ENCODE data around the gene PRR20E. TPM values are rescaled to one million over a fixed set of nuclear protein-coding genes. Genes with fewer than 3 reads are reported as not detected.
"Not testable (repeated sequence)": the region's sequence is repeated elsewhere in the genome, so short reads cannot be mapped to it uniquely, and the experiment has no call there.

The PRR20E gene
- not detected in 2 replicates for total RNA-seq

DNA sequence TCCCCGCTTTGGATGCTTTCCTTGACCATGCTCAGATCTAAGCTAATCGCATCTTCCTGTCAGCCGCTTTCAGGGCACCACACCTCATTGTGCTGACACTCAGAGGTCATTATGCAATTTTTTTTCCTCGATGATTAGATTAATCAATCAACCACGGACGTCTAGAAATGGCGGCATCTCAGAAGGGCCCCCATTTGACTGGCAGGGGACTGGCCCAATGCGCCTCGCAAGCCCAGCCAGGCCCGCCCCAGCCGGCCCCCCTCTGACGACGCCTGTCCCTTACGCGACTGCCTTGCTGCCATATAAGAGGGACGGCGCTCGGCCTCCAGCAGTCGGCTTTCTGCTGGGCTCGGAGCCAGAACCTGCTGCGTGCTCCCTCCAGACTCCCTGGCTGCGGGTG lies at the start of gene PRR20E:
Gene PRR20E (plus strand): TSS at position 301 of the 400 bp plus-strand sequence. CDS start 387 bp downstream, outside the sequence.
- not testable (repeated sequence) for DNase-seq (ENCODE audit: low read depth in 2 of 2)

DNA sequence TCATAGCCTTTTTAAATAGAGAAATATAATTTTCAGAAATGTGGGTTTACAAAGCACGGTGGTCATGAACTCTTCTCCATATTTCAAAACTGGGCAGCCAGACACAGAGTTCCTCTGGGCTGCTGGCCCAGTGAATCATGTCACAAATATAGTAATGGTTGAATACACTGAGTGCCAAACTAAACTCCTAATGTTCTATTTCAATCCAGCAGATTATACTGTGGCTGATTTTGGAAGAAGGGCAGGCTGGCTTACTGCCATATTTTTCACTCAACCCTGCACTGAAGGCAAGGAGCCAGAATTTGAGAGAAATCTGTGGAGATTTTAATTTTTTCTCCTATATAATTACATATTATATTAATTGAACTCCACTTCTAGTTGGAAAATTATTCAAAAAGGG lies 43.3 kb upstream of the PRR20E start:
- no peak for DNase-seq (ENCODE audit: low read depth in 2 of 2)

DNA sequence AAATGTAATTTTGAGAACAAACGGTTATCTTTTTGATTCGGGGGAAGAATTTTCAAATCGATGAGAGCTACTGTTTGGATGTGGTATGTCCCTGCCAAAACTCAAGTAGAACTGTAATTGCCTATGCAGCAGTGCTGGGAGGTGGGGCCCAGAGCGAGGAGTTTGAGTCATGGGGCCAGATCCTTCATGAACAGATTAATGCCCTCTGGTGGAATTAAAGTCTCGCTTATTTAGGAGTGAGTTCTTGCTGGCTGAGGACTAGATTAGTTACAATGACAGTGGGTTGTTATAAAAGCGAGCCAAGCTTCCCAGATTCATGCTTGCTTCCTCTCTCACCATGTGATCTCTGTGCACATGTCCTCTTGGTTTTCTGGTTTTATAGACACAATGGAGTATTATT lies 38.1 kb upstream of the PRR20E start:
- DNase-seq (ENCODE audit: low read depth in 2 of 2): no peak

DNA sequence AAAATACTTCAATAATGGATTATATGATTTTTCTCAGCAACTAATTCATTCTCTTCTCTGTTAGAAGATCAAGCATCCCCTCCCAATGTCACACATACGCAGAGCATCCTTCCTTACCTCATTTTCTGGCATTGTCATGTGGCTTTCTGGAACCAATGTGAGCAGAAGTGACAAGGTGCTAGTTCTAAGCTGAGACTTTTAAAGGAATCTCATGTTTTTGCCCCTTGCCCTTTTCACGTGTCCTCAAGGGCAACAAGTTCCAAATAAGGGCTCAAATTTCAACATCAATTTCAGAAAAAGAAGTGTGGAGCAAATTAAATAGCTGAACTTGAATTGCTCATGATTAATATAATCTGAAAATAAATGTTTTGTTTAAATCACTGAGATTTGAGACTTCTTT lies 30.9 kb upstream of the PRR20E start:
- no peak for DNase-seq (ENCODE audit: low read depth in 2 of 2)

DNA sequence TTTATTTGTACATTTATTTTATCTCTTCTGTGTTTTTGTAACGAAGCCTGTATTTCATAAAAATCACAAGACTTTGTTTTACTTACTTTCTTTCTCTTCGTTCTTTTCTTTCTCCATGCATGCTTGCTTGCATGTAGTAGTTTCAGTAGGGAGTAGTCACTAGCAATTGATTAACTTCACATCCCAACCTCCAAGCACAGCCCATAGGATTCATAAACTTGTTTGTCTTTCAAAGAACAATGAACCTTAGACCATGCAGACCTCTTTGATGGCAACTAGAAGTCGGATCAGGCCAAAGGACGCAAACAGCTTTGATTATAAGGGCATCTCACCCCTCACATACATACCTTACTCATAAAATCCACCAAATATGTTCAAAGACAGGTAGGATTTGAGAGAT lies 29.4 kb upstream of the PRR20E start:
- DNase-seq (ENCODE audit: low read depth in 2 of 2): no peak

DNA sequence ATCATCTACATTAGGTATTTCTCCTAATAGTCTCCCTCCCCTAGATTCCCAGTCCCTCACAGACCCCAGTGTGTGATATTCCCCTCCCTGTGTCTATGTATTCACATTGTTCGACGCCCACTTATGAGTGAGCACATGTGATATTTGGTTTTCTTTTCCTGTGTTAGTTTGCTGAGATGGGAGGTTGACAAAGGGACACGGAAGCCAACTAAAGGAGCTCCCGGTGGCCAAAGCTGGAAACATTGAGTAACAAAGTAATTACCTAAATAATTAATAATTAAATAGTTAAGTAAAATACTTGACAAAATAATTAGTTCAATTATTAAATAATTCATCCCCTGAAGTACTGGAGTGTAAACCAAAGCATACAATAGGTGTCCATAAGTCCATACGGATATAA lies 28.0 kb upstream of the PRR20E start:
- no peak for DNase-seq (ENCODE audit: low read depth in 2 of 2)

DNA sequence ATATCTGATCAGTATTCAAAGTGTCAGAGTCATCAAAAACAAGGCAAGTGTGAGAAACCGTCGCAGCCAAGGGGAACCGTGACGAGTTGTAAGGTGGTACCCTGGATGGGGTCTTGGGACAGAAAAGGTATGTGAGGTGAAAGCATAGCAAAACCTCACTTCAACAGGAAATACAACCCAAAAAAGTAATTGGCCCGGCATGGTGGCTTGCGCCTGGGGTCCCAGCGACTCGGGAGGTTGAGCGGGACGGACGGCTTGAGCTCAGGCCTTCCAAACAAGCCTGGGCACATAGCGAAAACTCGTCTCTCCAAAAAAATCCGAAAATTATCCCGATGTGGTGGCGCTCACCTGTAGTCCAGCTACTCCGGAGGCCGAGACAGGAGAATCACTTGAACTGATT lies 27.2 kb upstream of the PRR20E start:
- DNase-seq (ENCODE audit: low read depth in 2 of 2): not testable (repeated sequence)

DNA sequence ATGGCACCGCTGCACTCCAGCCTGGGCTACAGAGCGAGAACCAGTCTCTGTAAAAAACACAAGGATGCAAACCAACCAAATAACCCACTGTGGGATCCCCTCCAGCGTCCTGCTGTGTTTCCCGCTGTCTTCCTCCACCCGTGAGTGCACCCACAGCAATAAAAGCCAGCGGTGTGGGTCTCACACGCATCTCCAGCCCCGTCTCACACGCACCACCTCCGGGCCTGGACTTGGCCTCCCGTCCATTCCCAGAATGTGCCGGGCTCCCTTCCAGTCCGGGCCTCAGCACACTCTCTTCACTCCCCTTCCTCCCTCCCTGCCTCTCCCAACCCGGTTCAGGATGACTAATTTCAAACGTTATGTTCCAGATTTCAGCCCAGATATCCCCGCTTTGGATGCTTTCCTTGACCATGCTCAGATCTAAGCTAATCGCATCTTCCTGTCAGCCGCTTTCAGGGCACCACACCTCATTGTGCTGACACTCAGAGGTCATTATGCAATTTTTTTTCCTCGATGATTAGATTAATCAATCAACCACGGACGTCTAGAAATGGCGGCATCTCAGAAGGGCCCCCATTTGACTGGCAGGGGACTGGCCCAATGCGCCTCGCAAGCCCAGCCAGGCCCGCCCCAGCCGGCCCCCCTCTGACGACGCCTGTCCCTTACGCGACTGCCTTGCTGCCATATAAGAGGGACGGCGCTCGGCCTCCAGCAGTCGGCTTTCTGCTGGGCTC lies 26.6 kb upstream of the PRR20E start, which contains the start of gene PRR20A:
Gene PRR20A (plus strand): TSS at position 684 of the 734 bp plus-strand sequence. CDS start 387 bp downstream, outside the sequence.
- DNase-seq (ENCODE audit: low read depth in 2 of 2): not testable (repeated sequence)

DNA sequence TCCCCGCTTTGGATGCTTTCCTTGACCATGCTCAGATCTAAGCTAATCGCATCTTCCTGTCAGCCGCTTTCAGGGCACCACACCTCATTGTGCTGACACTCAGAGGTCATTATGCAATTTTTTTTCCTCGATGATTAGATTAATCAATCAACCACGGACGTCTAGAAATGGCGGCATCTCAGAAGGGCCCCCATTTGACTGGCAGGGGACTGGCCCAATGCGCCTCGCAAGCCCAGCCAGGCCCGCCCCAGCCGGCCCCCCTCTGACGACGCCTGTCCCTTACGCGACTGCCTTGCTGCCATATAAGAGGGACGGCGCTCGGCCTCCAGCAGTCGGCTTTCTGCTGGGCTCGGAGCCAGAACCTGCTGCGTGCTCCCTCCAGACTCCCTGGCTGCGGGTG lies 19.8 kb upstream of the PRR20E start, which contains the start of gene PRR20B:
Gene PRR20B (plus strand): TSS at position 301 of the 400 bp plus-strand sequence. CDS start 387 bp downstream, outside the sequence.
- DNase-seq (ENCODE audit: low read depth in 2 of 2): not testable (repeated sequence)

DNA sequence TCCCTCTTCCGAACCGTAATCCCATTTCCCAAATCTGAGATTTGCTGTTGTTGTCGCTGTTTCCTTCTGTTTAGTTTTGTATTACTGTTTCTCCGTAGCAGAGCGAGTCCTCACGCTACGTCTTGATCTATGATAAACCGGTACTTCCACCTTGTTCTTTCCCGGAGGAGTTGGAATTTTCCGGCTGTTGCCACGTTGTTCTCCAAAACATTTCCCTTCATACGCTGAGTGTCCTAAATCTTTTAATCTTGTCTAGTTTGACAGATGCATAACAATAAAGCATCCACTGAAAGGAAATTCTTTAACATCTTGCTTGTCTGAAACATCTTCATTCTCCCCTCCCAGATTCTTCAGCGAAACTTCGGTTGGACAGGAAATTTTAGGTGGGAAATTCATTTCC lies 18.9 kb upstream of the PRR20E start:
- DNase-seq (ENCODE audit: low read depth in 2 of 2): not testable (repeated sequence)

DNA sequence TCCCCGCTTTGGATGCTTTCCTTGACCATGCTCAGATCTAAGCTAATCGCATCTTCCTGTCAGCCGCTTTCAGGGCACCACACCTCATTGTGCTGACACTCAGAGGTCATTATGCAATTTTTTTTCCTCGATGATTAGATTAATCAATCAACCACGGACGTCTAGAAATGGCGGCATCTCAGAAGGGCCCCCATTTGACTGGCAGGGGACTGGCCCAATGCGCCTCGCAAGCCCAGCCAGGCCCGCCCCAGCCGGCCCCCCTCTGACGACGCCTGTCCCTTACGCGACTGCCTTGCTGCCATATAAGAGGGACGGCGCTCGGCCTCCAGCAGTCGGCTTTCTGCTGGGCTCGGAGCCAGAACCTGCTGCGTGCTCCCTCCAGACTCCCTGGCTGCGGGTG lies 13.2 kb upstream of the PRR20E start, which contains the start of gene PRR20C:
Gene PRR20C (plus strand): TSS at position 301 of the 400 bp plus-strand sequence. CDS start 387 bp downstream, outside the sequence.
- not testable (repeated sequence) for DNase-seq (ENCODE audit: low read depth in 2 of 2)

DNA sequence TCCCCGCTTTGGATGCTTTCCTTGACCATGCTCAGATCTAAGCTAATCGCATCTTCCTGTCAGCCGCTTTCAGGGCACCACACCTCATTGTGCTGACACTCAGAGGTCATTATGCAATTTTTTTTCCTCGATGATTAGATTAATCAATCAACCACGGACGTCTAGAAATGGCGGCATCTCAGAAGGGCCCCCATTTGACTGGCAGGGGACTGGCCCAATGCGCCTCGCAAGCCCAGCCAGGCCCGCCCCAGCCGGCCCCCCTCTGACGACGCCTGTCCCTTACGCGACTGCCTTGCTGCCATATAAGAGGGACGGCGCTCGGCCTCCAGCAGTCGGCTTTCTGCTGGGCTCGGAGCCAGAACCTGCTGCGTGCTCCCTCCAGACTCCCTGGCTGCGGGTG lies 6.7 kb upstream of the PRR20E start, which contains the start of gene PRR20D:
Gene PRR20D (plus strand): TSS at position 301 of the 400 bp plus-strand sequence. CDS start 387 bp downstream, outside the sequence.
- not testable (repeated sequence) for DNase-seq (ENCODE audit: low read depth in 2 of 2)

DNA sequence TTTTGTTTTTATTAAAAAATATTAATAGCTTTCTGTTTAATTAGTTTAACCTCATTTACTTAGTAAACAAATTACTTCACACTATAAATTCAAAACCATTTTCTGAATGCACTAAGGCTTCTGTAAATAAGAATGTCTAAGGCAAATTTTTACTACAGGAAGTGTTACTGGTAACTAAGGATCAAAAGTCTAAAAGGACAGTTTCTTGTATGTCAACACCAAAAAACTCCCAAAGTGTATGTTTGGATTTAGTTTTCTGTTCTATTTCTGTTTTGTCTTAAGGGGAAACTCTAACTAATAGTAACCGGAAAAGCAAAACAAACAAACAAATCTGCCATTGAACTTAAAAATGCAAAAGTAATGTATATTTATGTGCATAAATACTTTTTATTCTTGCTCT lies 24.7 kb downstream of the PRR20E start:
- no peak for DNase-seq (ENCODE audit: low read depth in 2 of 2)

DNA sequence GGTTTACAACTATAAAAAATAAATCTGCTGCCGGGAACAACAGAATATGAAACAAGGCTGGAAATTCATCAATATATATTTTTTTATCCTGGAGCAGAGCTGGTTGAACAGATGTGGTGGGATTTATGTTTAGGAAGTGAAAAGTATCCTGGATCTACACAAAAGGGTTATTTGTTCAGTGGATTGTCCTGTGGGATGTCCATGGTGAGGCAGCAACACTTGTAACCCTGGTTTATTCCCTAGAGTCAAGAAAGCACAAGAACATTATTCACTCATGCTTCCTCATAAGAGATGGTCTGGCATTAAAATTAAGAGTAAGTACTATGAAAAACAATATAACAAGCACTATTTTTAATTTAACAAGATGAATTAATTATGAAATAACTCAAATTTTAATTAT lies 46.0 kb downstream of the PRR20E start:
- DNase-seq (ENCODE audit: low read depth in 2 of 2): no peak

Other genes starting within 250 kb of the PRR20E start
- not detected in 2 replicates for gene PRR20A, start 26.3 kb upstream of the PRR20E start, total RNA-seq
- not detected in 2 replicates for gene PRR20B, start 19.7 kb upstream of the PRR20E start, total RNA-seq
- not detected in 2 replicates for gene PRR20C, start 13.1 kb upstream of the PRR20E start, total RNA-seq
- gene PRR20D, start 6.6 kb upstream of the PRR20E start, total RNA-seq: not detected in 2 replicates